Measurements from ENCODE around the gene C19orf12.

DNA sequence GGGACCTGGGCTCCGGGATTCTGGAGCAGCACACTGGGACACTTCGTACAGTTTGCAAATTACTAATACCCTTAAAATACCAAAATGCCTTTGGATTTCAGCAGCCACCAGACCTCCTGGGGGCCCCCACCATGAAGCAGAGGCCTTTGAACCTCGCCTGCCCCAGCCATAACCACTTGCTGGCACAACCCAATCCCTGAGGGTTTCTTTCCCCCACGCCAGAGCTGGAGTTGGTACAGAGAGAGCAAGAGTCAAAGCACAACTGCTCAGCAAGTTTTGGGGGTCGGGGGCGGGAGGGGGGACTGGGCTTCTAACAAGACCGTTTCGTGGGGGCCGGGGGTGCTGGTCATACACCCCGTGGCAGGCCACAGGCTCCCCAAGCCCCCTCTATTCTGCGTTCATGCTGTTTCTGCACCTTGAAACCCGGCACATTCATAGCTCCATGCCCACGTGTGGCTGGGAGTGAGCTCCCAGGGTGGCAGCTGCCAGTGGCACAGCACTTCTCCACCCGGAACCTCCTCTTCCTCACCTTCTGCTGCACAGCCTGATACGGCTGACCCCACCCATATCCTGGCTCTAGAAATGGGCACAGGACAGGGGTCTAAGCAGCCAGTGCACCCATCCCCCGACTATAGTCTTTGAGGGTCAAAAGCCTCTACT is 32.7 kb downstream of the C19orf12 start:
- TF ChIP-seq, protein P1, sequence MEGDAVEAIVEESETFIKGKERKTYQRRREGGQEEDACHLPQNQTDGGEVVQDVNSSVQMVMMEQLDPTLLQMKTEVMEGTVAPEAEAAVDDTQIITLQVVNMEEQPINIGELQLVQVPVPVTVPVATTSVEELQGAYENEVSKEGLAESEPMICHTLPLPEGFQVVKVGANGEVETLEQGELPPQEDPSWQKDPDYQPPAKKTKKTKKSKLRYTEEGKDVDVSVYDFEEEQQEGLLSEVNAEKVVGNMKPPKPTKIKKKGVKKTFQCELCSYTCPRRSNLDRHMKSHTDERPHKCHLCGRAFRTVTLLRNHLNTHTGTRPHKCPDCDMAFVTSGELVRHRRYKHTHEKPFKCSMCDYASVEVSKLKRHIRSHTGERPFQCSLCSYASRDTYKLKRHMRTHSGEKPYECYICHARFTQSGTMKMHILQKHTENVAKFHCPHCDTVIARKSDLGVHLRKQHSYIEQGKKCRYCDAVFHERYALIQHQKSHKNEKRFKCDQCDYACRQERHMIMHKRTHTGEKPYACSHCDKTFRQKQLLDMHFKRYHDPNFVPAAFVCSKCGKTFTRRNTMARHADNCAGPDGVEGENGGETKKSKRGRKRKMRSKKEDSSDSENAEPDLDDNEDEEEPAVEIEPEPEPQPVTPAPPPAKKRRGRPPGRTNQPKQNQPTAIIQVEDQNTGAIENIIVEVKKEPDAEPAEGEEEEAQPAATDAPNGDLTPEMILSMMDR (conservative IDR thresholded peaks at IDR 0.05; ENCODE audit: low read length) = no peak
- no peak for TF ChIP-seq EZH2phosphoT487 (IDR thresholded peaks at IDR 0.05; ENCODE audit: borderline replicate concordance, low read depth, low read length)

Measured in OCI-LY7 (cell line).